NCI-H1436 treated with DMSO at 0.1 percent for 48 hours (cell line): ENCODE data around the gene TAL1.

ENCODE experiments used
- DNase-seq: peaks from one replicate; lab custom pipeline; 2025; lab: John Stamatoyannopoulos, UW

The TAL1 gene

GRCh38 chr1:47174656-47175020 lies 57.4 kb downstream of the TAL1 start:
- DNase-seq: no peak

DNA sequence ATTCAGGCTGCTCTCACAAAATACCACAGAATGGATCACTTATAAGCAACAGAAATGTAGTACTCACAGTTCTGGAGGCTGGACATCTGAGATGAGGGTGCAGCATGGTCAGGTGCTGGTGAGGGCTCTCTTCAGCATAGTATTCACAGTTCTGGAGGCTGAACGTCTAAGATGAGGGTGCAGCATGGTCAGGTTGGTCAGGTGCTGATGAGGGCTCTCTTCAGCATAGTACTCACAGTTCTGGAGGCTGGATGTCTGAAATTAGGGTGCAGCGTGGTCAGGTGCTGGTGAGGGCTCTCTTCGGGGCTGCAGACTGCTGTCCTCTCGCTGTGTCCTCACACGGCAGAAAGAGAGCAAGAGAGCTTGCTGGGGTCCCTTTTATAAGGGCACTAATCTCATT lies 59.2 kb downstream of the TAL1 start:
- no peak for DNase-seq
